K562 (cell line): Measurements from ENCODE around the gene DRD2. TPM values are rescaled to one million over a fixed set of nuclear protein-coding genes. Genes with fewer than 3 reads are reported as not detected.

Source experiments
- ATAC-seq: fragments of 200-7000 bp; cut with Tn5 transposase; 3 replicates; pipeline ENCODE4 v1.9.1; 2020; ENCODE audit warnings: moderate library complexity
- BruUV-seq: library from RNA; stranded (reverse); fragments of 400-500 nt; replicated peaks from 2 replicates; lab custom pipeline; 2021; lab: Mats Ljungman, UMichigan
- CTCF ChIA-PET: fragments of 300-600 bp; formaldehyde crosslinking; extraction: SDS; loops from one replicate; lab custom pipeline; 2021; ENCODE audit warnings: low intra/inter-chr PET ratio; lab: Yijun Ruan, JAX
- POLR2A ChIA-PET: fragments of 300-600, 350-650 bp; sonication (Branson Sonifier 250); formaldehyde crosslinking; extraction: SDS; loops from one replicate; lab custom pipeline; 2021; ENCODE audit warnings: antibody characterized with exemption, inconsistent platforms; lab: Yijun Ruan, JAX
- DNase-seq, 4 experiments: peaks; one replicate each; pipeline versions ENCODE4 v3.0.0 to v3.0.0-alpha.2; 2011 to 2018; ENCODE audit warnings: low spot score in 3 of 4, mixed read lengths in 3 of 4; ENCODE audit errors: extremely low read depth in 1 of 4
- FAIRE-seq: peaks from 2 replicates; lab custom pipeline; 2011; peaks lifted over from hg19 to GRCh38; lab: Jason Lieb, UNC
- H2AFZ ChIP-seq: 2 replicates; pipeline ENCODE4 v1.6.0; 2011; ENCODE audit warnings: low read depth, low read length, control low read depth, inconsistent platforms
- H3K27ac ChIP-seq: fragments of 200-600 bp; 3 replicates; pipeline ENCODE4 v1.8.0; 2011; ENCODE audit warnings: low read depth, mild to moderate bottlenecking, control low read depth, inconsistent platforms, low read length, moderate library complexity, mixed read lengths; ENCODE audit errors: extremely low read depth
- H3K27me3 ChIP-seq, 2 experiments: fragments of 300-600 bp in 1 of 2; 2 replicates in 1 of 2; 3 replicates in 1 of 2; pipeline versions ENCODE4 v1.6.0 to v1.8.0; 2011; ENCODE audit warnings: inconsistent platforms in 2 of 2, low read length in 2 of 2, mild to moderate bottlenecking in 1 of 2, mixed read lengths in 1 of 2, moderate library complexity in 1 of 2; ENCODE audit not compliant: control insufficient read depth in 2 of 2, insufficient read depth in 2 of 2
- H3K36me3 ChIP-seq: fragments of 300-600 bp; 3 replicates; pipeline ENCODE4 v1.8.0; 2011; ENCODE audit warnings: mild to moderate bottlenecking, low read length, inconsistent platforms; ENCODE audit not compliant: control insufficient read depth, insufficient read depth
- H3K4me1 ChIP-seq, 2 experiments: fragments of 200-600 bp in 1 of 2; replicated peaks in 1 of 2; 2 replicates in 1 of 2; 3 replicates in 1 of 2; pipeline versions ENCODE4 v1.5.1 to v1.8.0; 2011; ENCODE audit warnings: inconsistent platforms in 2 of 2, low read length in 2 of 2, mild to moderate bottlenecking in 1 of 2, mixed read lengths in 1 of 2, moderate library complexity in 1 of 2; ENCODE audit not compliant: control insufficient read depth in 2 of 2, insufficient read depth in 2 of 2
- H3K4me2 ChIP-seq: 2 replicates; pipeline ENCODE4 v1.6.1; 2011; ENCODE audit warnings: low read length, control low read depth, inconsistent platforms, mixed read lengths; ENCODE audit not compliant: insufficient read depth
- H3K4me3 ChIP-seq: fragments of 200-600 bp; sonication (generic), shearing (Covaris generic); 2 replicates; pipeline ENCODE4 v1.5.1; 2016; ENCODE audit warnings: control low read depth, inconsistent platforms
- H3K79me2 ChIP-seq: fragments of 200-600 bp; 3 replicates; pipeline ENCODE4 v1.8.0; 2011; ENCODE audit warnings: low read length, inconsistent platforms; ENCODE audit not compliant: control insufficient read depth, insufficient read depth
- H3K9ac ChIP-seq, 2 experiments: 2 replicates each; pipeline versions ENCODE4 v1.6.0 to v1.6.1; 2011; ENCODE audit warnings: low read depth in 2 of 2, low read length in 2 of 2, control low read depth in 1 of 2, inconsistent platforms in 1 of 2, mild to moderate bottlenecking in 1 of 2, mixed read lengths in 1 of 2; ENCODE audit not compliant: insufficient read depth in 1 of 2
- H3K9me1 ChIP-seq: one replicate; pipeline ENCODE4 v1.6.0; 2011; ENCODE audit warnings: inconsistent platforms, mild to moderate bottlenecking, low read length, moderate library complexity; ENCODE audit not compliant: control insufficient read depth, insufficient read depth
- H3K9me3 ChIP-seq: replicated peaks from 2 replicates; pipeline ENCODE4 v1.5.1; 2011; ENCODE audit warnings: low read depth, low read length, inconsistent platforms; ENCODE audit not compliant: control insufficient read depth, insufficient read depth
- H4K20me1 ChIP-seq: replicated peaks from 2 replicates; pipeline ENCODE4 v1.6.1; 2011; ENCODE audit warnings: low read length, inconsistent platforms, mixed read lengths; ENCODE audit not compliant: control insufficient read depth, insufficient read depth
- BRF1 ChIP-seq: IDR thresholded peaks from 3 replicates; pipeline ENCODE4 v1.6.1; 2011; ENCODE audit warnings: borderline replicate concordance, mild to moderate bottlenecking; ENCODE audit not compliant: insufficient read length; ENCODE audit errors: extremely low read depth
- KDM4B ChIP-seq, 2 experiments: fragments of 450-650 bp in 1 of 2; sonication (generic) in 1 of 2; IDR thresholded peaks; 2 replicates each; pipeline ENCODE4 v1.6.1; 2016 to 2017; ENCODE audit warnings: borderline replicate concordance in 2 of 2, antibody characterized with exemption in 1 of 2, low read depth in 1 of 2, mild to moderate bottlenecking in 1 of 2
- NCOA4 ChIP-seq: fragments of 450-650 bp; IDR thresholded peaks from 2 replicates; pipeline ENCODE4 v1.6.1; 2018; ENCODE audit warnings: mild to moderate bottlenecking; ENCODE audit not compliant: partially characterized antibody
- NR4A1 ChIP-seq, 2 experiments: fragments of 250-450 bp in 1 of 2; fragments of 450-650 bp in 1 of 2; sonication (Bioruptor Pico) in 1 of 2; IDR thresholded peaks; 2 replicates each; pipeline versions ENCODE4 v1.4.0 to v1.6.1; 2016 to 2020; ENCODE audit warnings: mild to moderate bottlenecking in 2 of 2, missing compliant biosample characterization in 1 of 2, missing genetic modification characterization in 1 of 2, moderate library complexity in 1 of 2
- SRSF7 ChIP-seq: fragments of 200-400 bp; formaldehyde crosslinking; optimal IDR thresholded peaks from 2 replicates; pipeline ENCODE3; 2017; ENCODE audit warnings: mild to moderate bottlenecking, low read depth, low read length
- ZKSCAN8 ChIP-seq: fragments of 200-800 bp; sonication (Bioruptor generic); IDR thresholded peaks from 2 replicates; pipeline ENCODE4 v1.6.1; 2016; ENCODE audit warnings: missing genetic modification characterization, missing compliant biosample characterization
- ZNF717 ChIP-seq: fragments of 250-450 bp; sonication (Bioruptor Pico); IDR thresholded peaks from 2 replicates; pipeline ENCODE4 v1.5.0; 2021
- WGBS: fragments of 100-300 bp; shearing (Covaris generic); methylation state at CpG from one replicate; pipeline ENCODE4 v1.1.6; 2016; ENCODE audit warnings: low coverage, mixed read lengths; ENCODE audit not compliant: insufficient coverage; ENCODE audit errors: missing lambda C conversion rate; 5-methylcytosine and 5-hydroxymethylcytosine counted together
- in situ Hi-C: fragments of 300-500 bp; cut with MboI; formaldehyde crosslinking; loops from 4 replicates; pipeline ENCODE4 v1.15.0; 2018; ENCODE audit warnings: inconsistent platforms, mixed read lengths
- intact Hi-C: fragments of 100-400 bp; cut with micrococcal nuclease; formaldehyde crosslinking; loops from 2 replicates; pipeline ENCODE4 v1.14.2; 2022
- polyA plus RNA-seq, 8 experiments: library from polyadenylated mRNA; depleted of rRNA in 4 of 8; stranded (reverse) in 5 of 8; unstranded in 3 of 8; fragments of >200 nt; fragmentation: Nextera tagmentation in 2 of 8; fragmentation: Illumina TruSeq in 1 of 8; extraction: Ambion mirVana in 2 of 8; extraction: Trizol in 1 of 8; gene quantifications; 2 replicates each; pipeline versions ENCODE4 v1.2.1 to v1.2.3, GENCODE V29; 2011 to 2014; ENCODE audit warnings: inconsistent platforms in 1 of 8, missing spikeins in 1 of 8
- total RNA-seq, 7 experiments: library from RNA; depleted of rRNA in 6 of 7; stranded (reverse); fragments of >200 nt in 6 of 7; fragmentation: Illumina TruSeq in 2 of 7; extraction: Trizol in 2 of 7; gene quantifications; 2 replicates each; pipeline versions ENCODE4 v1.2.1 to v1.2.3, GENCODE V29; 2011 to 2021; ENCODE audit warnings: low replicate concordance in 1 of 7
- TF ChIP-seq, protein P1 (sequence below): fragments of 250-450 bp; sonication (Bioruptor Pico); IDR thresholded peaks from 2 replicates; pipeline ENCODE4 v1.5.0; 2020; ENCODE audit warnings: mild to moderate bottlenecking
- TF ChIP-seq, protein P2 (sequence below): fragments of 450-650 bp; IDR thresholded peaks from 2 replicates; pipeline ENCODE4 v1.6.1; 2016; ENCODE audit warnings: mild to moderate bottlenecking, moderate library complexity

Gene DRD2
- total and polyA plus RNA-seq, 9 of the 15 experiments (the other 6 are each of a cell fraction or from before 2014, with no cell fraction given) = not detected

GRCh38 chr11:113426686-113427085 lies 48.5 kb downstream of the DRD2 start:
- Histone ChIP-seq H3K27me3 (peaks cover 3 to 20% of the 10 kb centered on the region in 2 experiments; a peak in 4 of 5 replicates), H2AFZ (no peak overlapping the region), H3K79me2 (no peaks in the 10 kb centered on the region), H3K9me3 (no peaks in the 10 kb centered on the region), H3K4me1 (no peaks in the 10 kb centered on the region; a peak in 2 of 5 replicates), H4K20me1 (no peaks in the 10 kb centered on the region), H3K9ac (no peak overlapping the region), H3K9me1 (no peaks in the 10 kb centered on the region), H3K4me2 (no peak overlapping the region), H3K36me3 (no peaks in the 10 kb centered on the region), H3K4me3 (no peak overlapping the region), H3K27ac (no peak overlapping the region)
- ATAC-seq (no peak), DNase-seq (no peak), FAIRE-seq (no peak)
- in situ Hi-C loops = no loop called here
- intact Hi-C loops = no loop called here
- WGBS = 0% methylated on average over 6 of the region's 6 CpGs
- POLR2A ChIA-PET = no interaction called here
- BruUV-seq = no TSS peak
- CTCF ChIA-PET = no interaction called here
- TF ChIP-seq KDM4B (IDR thresholded peaks at IDR 0.05; ENCODE audit: borderline replicate concordance in 2 of 2, low read depth in 1 of 2) = no peak
- TF ChIP-seq, protein P1, sequence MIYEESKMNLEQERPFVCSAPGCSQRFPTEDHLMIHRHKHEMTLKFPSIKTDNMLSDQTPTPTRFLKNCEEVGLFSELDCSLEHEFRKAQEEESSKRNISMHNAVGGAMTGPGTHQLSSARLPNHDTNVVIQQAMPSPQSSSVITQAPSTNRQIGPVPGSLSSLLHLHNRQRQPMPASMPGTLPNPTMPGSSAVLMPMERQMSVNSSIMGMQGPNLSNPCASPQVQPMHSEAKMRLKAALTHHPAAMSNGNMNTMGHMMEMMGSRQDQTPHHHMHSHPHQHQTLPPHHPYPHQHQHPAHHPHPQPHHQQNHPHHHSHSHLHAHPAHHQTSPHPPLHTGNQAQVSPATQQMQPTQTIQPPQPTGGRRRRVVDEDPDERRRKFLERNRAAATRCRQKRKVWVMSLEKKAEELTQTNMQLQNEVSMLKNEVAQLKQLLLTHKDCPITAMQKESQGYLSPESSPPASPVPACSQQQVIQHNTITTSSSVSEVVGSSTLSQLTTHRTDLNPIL (CRISPR knock-in tag) = no peak
- TF ChIP-seq, protein P2, sequence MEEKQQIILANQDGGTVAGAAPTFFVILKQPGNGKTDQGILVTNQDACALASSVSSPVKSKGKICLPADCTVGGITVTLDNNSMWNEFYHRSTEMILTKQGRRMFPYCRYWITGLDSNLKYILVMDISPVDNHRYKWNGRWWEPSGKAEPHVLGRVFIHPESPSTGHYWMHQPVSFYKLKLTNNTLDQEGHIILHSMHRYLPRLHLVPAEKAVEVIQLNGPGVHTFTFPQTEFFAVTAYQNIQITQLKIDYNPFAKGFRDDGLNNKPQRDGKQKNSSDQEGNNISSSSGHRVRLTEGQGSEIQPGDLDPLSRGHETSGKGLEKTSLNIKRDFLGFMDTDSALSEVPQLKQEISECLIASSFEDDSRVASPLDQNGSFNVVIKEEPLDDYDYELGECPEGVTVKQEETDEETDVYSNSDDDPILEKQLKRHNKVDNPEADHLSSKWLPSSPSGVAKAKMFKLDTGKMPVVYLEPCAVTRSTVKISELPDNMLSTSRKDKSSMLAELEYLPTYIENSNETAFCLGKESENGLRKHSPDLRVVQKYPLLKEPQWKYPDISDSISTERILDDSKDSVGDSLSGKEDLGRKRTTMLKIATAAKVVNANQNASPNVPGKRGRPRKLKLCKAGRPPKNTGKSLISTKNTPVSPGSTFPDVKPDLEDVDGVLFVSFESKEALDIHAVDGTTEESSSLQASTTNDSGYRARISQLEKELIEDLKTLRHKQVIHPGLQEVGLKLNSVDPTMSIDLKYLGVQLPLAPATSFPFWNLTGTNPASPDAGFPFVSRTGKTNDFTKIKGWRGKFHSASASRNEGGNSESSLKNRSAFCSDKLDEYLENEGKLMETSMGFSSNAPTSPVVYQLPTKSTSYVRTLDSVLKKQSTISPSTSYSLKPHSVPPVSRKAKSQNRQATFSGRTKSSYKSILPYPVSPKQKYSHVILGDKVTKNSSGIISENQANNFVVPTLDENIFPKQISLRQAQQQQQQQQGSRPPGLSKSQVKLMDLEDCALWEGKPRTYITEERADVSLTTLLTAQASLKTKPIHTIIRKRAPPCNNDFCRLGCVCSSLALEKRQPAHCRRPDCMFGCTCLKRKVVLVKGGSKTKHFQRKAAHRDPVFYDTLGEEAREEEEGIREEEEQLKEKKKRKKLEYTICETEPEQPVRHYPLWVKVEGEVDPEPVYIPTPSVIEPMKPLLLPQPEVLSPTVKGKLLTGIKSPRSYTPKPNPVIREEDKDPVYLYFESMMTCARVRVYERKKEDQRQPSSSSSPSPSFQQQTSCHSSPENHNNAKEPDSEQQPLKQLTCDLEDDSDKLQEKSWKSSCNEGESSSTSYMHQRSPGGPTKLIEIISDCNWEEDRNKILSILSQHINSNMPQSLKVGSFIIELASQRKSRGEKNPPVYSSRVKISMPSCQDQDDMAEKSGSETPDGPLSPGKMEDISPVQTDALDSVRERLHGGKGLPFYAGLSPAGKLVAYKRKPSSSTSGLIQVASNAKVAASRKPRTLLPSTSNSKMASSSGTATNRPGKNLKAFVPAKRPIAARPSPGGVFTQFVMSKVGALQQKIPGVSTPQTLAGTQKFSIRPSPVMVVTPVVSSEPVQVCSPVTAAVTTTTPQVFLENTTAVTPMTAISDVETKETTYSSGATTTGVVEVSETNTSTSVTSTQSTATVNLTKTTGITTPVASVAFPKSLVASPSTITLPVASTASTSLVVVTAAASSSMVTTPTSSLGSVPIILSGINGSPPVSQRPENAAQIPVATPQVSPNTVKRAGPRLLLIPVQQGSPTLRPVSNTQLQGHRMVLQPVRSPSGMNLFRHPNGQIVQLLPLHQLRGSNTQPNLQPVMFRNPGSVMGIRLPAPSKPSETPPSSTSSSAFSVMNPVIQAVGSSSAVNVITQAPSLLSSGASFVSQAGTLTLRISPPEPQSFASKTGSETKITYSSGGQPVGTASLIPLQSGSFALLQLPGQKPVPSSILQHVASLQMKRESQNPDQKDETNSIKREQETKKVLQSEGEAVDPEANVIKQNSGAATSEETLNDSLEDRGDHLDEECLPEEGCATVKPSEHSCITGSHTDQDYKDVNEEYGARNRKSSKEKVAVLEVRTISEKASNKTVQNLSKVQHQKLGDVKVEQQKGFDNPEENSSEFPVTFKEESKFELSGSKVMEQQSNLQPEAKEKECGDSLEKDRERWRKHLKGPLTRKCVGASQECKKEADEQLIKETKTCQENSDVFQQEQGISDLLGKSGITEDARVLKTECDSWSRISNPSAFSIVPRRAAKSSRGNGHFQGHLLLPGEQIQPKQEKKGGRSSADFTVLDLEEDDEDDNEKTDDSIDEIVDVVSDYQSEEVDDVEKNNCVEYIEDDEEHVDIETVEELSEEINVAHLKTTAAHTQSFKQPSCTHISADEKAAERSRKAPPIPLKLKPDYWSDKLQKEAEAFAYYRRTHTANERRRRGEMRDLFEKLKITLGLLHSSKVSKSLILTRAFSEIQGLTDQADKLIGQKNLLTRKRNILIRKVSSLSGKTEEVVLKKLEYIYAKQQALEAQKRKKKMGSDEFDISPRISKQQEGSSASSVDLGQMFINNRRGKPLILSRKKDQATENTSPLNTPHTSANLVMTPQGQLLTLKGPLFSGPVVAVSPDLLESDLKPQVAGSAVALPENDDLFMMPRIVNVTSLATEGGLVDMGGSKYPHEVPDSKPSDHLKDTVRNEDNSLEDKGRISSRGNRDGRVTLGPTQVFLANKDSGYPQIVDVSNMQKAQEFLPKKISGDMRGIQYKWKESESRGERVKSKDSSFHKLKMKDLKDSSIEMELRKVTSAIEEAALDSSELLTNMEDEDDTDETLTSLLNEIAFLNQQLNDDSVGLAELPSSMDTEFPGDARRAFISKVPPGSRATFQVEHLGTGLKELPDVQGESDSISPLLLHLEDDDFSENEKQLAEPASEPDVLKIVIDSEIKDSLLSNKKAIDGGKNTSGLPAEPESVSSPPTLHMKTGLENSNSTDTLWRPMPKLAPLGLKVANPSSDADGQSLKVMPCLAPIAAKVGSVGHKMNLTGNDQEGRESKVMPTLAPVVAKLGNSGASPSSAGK = no peak
- no peak for TF ChIP-seq BRF1
- TF ChIP-seq NCOA4 = no peak
- TF ChIP-seq ZNF717 (CRISPR knock-in tag) = no peak
- TF ChIP-seq ZKSCAN8 (CRISPR knock-in tag) = no peak
- TF ChIP-seq SRSF7 = no peak
- TF ChIP-seq NR4A1 (CRISPR knock-in tag; IDR thresholded peaks at IDR 0.05) = no peak
- TF ChIP-seq NR4A1 (tag; IDR thresholded peaks at IDR 0.05) = no peak
